HepG2 (cell line): ENCODE measurements around the gene NRG3. TPM values are rescaled to one million over a fixed set of nuclear protein-coding genes. Genes with fewer than 3 reads are reported as not detected.
A peak's percentile ranks its signal among the peaks of the same experiment; 100 is the strongest.

Source experiments
- ATAC-seq: fragments of 200-7000 bp; cut with Tn5 transposase; 3 replicates; pipeline ENCODE4 v1.9.1; 2020; ENCODE audit warnings: mild to moderate bottlenecking, moderate library complexity
- BruUV-seq: library from RNA; stranded (reverse); fragments of 400-500 nt; replicated peaks from 2 replicates; lab custom pipeline; 2021; lab: Mats Ljungman, UMichigan
- CTCF ChIA-PET: fragments of 300-600 bp; formaldehyde crosslinking; extraction: SDS; loops from one replicate; lab custom pipeline; 2021; ENCODE audit warnings: low total read pairs, inconsistent platforms, low intra/inter-chr PET ratio; lab: Yijun Ruan, JAX
- POLR2A ChIA-PET: fragments of 350-600 bp; sonication (Branson Sonifier 250); formaldehyde crosslinking; loops from one replicate; lab custom pipeline; 2020; ENCODE audit warnings: antibody characterized with exemption, inconsistent platforms; lab: Yijun Ruan, JAX
- DNase-seq: peaks from one replicate; pipeline ENCODE4 v3.0.0-alpha.2; 2015; ENCODE audit warnings: low spot score
- FAIRE-seq: peaks from 3 replicates; lab custom pipeline; 2011; peaks lifted over from hg19 to GRCh38; lab: Jason Lieb, UNC
- H2AFZ ChIP-seq: one replicate; pipeline ENCODE4 v1.6.1; 2011; ENCODE audit warnings: low read length, inconsistent platforms
- H3K27ac ChIP-seq: fragments of 300-600 bp; 3 replicates; pipeline ENCODE4 v1.8.0; 2011; ENCODE audit warnings: mixed run types, mild to moderate bottlenecking, mixed read lengths, low read length, inconsistent platforms; ENCODE audit not compliant: insufficient read depth; ENCODE audit errors: extremely low read length
- H3K27me3 ChIP-seq, 2 experiments: fragments of 200-600 bp in 1 of 2; 2 replicates in 1 of 2; 3 replicates in 1 of 2; pipeline versions ENCODE4 v1.6.0 to v1.8.0; 2011; ENCODE audit warnings: low read length in 2 of 2, mild to moderate bottlenecking in 2 of 2, moderate library complexity in 2 of 2, inconsistent platforms in 1 of 2; ENCODE audit not compliant: insufficient read depth in 2 of 2, control insufficient read depth in 1 of 2
- H3K36me3 ChIP-seq, 2 experiments: fragments of 200-600 bp in 1 of 2; replicated peaks in 1 of 2; 2 replicates in 1 of 2; 3 replicates in 1 of 2; pipeline versions ENCODE4 v1.5.1 to v1.8.0; 2011; ENCODE audit warnings: low read length in 2 of 2, inconsistent platforms in 1 of 2; ENCODE audit not compliant: insufficient read depth in 2 of 2, control insufficient read depth in 1 of 2
- H3K4me1 ChIP-seq: 2 replicates; pipeline ENCODE4 v1.5.1; 2012; ENCODE audit warnings: low read length, inconsistent platforms; ENCODE audit not compliant: insufficient read depth
- H3K4me2 ChIP-seq: 2 replicates; pipeline ENCODE4 v1.6.0; 2011; ENCODE audit warnings: low read depth, low read length, inconsistent platforms
- H3K4me3 ChIP-seq, 3 experiments: fragments of 200-600 bp in 1 of 3; sonication (generic), shearing (Covaris generic) in 1 of 3; replicated peaks in 1 of 3; 2 replicates each; pipeline ENCODE4 v1.5.1; 2011 to 2016; ENCODE audit warnings: low read length in 3 of 3, inconsistent platforms in 2 of 3, low read depth in 2 of 3, mild to moderate bottlenecking in 2 of 3, control low read depth in 1 of 3, mixed read lengths in 1 of 3; ENCODE audit not compliant: insufficient read depth in 1 of 3
- H3K79me2 ChIP-seq: one replicate; pipeline ENCODE4 v1.6.1; 2011; ENCODE audit warnings: low read length, inconsistent platforms; ENCODE audit not compliant: insufficient read depth
- H3K9ac ChIP-seq: 2 replicates; pipeline ENCODE4 v1.6.0; 2011; ENCODE audit warnings: mild to moderate bottlenecking, low read depth, low read length, inconsistent platforms; ENCODE audit not compliant: insufficient read depth
- H3K9me3 ChIP-seq: 2 replicates; pipeline ENCODE4 v1.5.1; 2012; ENCODE audit warnings: mild to moderate bottlenecking, low read length
- H4K20me1 ChIP-seq: 2 replicates; pipeline ENCODE4 v1.6.0; 2011; ENCODE audit warnings: inconsistent platforms, mild to moderate bottlenecking, low read length, moderate library complexity; ENCODE audit not compliant: insufficient read depth
- ATF7 ChIP-seq, 2 experiments: fragments of 450-650 bp in 1 of 2; sonication (generic) in 1 of 2; formaldehyde crosslinking in 1 of 2; IDR thresholded peaks; 2 replicates each; pipeline versions ENCODE4 v1.4.0 to v1.6.1; 2016 to 2020; ENCODE audit warnings: antibody characterized with exemption in 1 of 2, mild to moderate bottlenecking in 1 of 2, missing genetic modification reagents in 1 of 2
- FOXO1 ChIP-seq: sonication (generic); formaldehyde crosslinking; IDR thresholded peaks from 2 replicates; pipeline ENCODE4 v1.4.0; 2020; ENCODE audit warnings: missing genetic modification reagents
- MIER2 ChIP-seq: IDR thresholded peaks from 2 replicates; pipeline ENCODE4 v1.6.1; 2016; ENCODE audit warnings: missing biosample characterization, missing genetic modification reagents
- SRSF1 ChIP-seq: fragments of 200-400 bp; formaldehyde crosslinking; optimal IDR thresholded peaks from 2 replicates; pipeline ENCODE3; 2017; ENCODE audit warnings: mild to moderate bottlenecking, low read depth, low read length, moderate library complexity
- ZNF550 ChIP-seq: sonication (generic); formaldehyde crosslinking; IDR thresholded peaks from 2 replicates; pipeline ENCODE4 v1.4.0; 2020; ENCODE audit warnings: mild to moderate bottlenecking, missing genetic modification reagents, borderline replicate concordance
- WGBS: methylation state at CpG from one replicate; pipeline ENCODE4 v1.1.6; 2017; ENCODE audit warnings: low lambda C conversion rate; 5-methylcytosine and 5-hydroxymethylcytosine counted together
- in situ Hi-C: cut with HindIII; loops from 2 replicates; pipeline ENCODE4 v1.10.0; 2017; ENCODE audit warnings: low pct_unique_long_range_greater_than_20kb; ENCODE audit not compliant: extremely low pct_ligation_motif_present
- intact Hi-C: fragments of 100-400 bp; cut with micrococcal nuclease; formaldehyde crosslinking; loops from one replicate; pipeline ENCODE4 v1.10.0; 2022; ENCODE audit not compliant: unreplicated experiment
- polyA plus RNA-seq, 8 experiments: library from polyadenylated mRNA; depleted of rRNA in 3 of 8; stranded (reverse) in 7 of 8; unstranded in 1 of 8; fragments of >200 nt; fragmentation: Illumina TruSeq in 4 of 8; extraction: Trizol in 4 of 8; gene quantifications; 2 replicates each; pipeline versions ENCODE4 v1.2.1 to v1.2.3, GENCODE V29; 2011 to 2016; ENCODE audit warnings: low read depth in 4 of 8, missing spikeins in 1 of 8, mixed read lengths in 1 of 8; ENCODE audit not compliant: insufficient read depth in 1 of 8
- total RNA-seq, 5 experiments: library from RNA; depleted of rRNA; stranded (reverse); fragments of >200 nt; fragmentation: Illumina TruSeq; extraction: Trizol; gene quantifications; 2 replicates each; pipeline ENCODE4 v1.2.3, GENCODE V29; 2016; ENCODE audit warnings: low read depth in 1 of 5

Gene NRG3
- total and polyA plus RNA-seq, 2 of the 13 experiments (the other 11 are each of a cell fraction or from before 2014, with no cell fraction given): not detected

DNA sequence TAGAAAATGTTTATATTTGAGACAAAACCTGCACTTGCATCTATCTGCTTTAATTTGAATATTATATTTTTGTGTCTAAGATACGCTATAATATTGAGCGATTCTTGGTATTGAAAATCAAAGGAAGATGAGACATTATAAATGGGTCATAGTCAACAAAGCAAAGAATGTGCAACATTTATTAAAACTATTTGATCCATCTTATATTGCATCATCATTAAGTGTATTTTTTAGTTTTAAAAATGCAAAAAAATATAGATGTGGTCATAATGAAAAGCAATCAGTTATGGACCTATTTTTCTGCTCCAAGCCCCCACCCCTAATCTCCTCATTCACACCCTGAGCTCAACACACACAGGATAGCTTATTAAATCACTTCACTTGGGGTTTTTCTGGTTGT lies 847.3 kb downstream of the NRG3 start:
- no TSS peak for BruUV-seq
- H4K20me1 ChIP-seq: no peaks in the 10 kb centered on the region
- no peak overlapping the region for H3K9ac ChIP-seq
- no peak overlapping the region for H3K27ac ChIP-seq
- DNase-seq (no peak), FAIRE-seq (no peak), ATAC-seq (no peak)
- H3K79me2 ChIP-seq: no peaks in the 10 kb centered on the region
- ChIA-PET POLR2A (no interaction called here), CTCF (no interaction called here)
- H3K4me1 ChIP-seq: no peaks in the 10 kb centered on the region
- in situ Hi-C loops: no loop called here
- H3K4me2 ChIP-seq: no peak overlapping the region
- 92% methylated on average over 2 of the region's 2 CpGs for WGBS
- no peaks in the 10 kb centered on the region for H3K36me3 ChIP-seq
- H3K9me3 ChIP-seq: peaks cover 82% of the 10 kb centered on the region
- no peak for TF ChIP-seq FOXO1 (CRISPR knock-in tag)
- TF ChIP-seq ATF7 (IDR thresholded peaks at IDR 0.05): peak; percentile 61
- TF ChIP-seq ATF7 (CRISPR knock-in tag; IDR thresholded peaks at IDR 0.05): no peak
- no peak for TF ChIP-seq ZNF550 (CRISPR knock-in tag)
- no peak overlapping the region for H3K4me3 ChIP-seq
- no peak overlapping the region for H2AFZ ChIP-seq
- H3K27me3 ChIP-seq: no peaks in the 10 kb centered on the region
- intact Hi-C loops: no loop called here

DNA sequence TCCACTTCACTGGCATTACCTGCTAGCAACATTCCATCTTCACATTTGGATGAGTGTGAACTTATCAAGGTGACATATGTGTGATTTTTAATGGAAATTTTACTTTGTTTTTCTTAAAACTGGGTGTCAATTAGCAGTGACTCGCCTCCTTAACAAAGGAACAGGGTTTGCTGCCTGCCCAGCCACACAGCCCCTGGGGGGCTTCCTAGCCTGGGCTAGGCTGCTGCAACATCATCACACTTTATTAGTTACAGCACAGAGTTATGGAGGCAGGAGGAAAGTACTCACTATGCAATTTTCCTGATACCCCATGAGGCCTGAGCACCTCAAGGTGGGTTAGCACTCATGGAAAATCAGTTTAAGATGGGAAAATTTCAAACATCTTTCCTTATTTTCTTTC lies 861.3 kb downstream of the NRG3 start:
- CTCF ChIA-PET: no interaction called here

More for the DNA sequence above, 861.3 kb downstream of the NRG3 start:
- no peaks in the 10 kb centered on the region for H3K79me2 ChIP-seq
- H3K4me3 ChIP-seq: no peak overlapping the region
- H3K9ac ChIP-seq: no peak overlapping the region
- no peaks in the 10 kb centered on the region for H3K36me3 ChIP-seq
- no peak for ATAC-seq
- H3K9me3 ChIP-seq: peaks cover 72% of the 10 kb centered on the region
- no peaks in the 10 kb centered on the region for H3K4me1 ChIP-seq
- no peak for DNase-seq
- 0% methylated on average over 1 of the region's 1 CpG for WGBS
- no peaks in the 10 kb centered on the region for H4K20me1 ChIP-seq
- no peak overlapping the region for H3K4me2 ChIP-seq
- no peak for FAIRE-seq
- in situ Hi-C loops: no loop called here
- POLR2A ChIA-PET: no interaction called here
- no peaks in the 10 kb centered on the region for H3K27me3 ChIP-seq
- BruUV-seq: no TSS peak
- intact Hi-C loops: no loop called here
- TF ChIP-seq SRSF1: no peak
- no peak for TF ChIP-seq MIER2 (CRISPR knock-in tag)
- H2AFZ ChIP-seq: no peak overlapping the region
- no peak overlapping the region for H3K27ac ChIP-seq
